Stimulated activated CD8-positive, alpha-beta memory T cell treated with anti-CD3 and anti-CD28 coated beads, Interleukin-4, amount 100 ng/mL, for 1 hour (primary cell): ENCODE data around the gene FBXO42.
A peak's percentile ranks its signal among the peaks of the same experiment; 100 is the strongest.

Source experiments
- DNase-seq, 2 donors: peaks; one replicate each; pipeline ENCODE4 v3.0.0-alpha.2; 2020; ENCODE audit warnings: low read depth in 2 of 2, low spot score in 1 of 2

FBXO42 gene

GRCh38 chr1:16351994-16352841 is at the start of gene FBXO42:
Gene FBXO42, minus strand, starts transcription at chr1:16352480. Its CDS starts 37,062 bp downstream, at chr1:16315418.
- peak; percentile 77 to 83 for DNase-seq

DNA sequence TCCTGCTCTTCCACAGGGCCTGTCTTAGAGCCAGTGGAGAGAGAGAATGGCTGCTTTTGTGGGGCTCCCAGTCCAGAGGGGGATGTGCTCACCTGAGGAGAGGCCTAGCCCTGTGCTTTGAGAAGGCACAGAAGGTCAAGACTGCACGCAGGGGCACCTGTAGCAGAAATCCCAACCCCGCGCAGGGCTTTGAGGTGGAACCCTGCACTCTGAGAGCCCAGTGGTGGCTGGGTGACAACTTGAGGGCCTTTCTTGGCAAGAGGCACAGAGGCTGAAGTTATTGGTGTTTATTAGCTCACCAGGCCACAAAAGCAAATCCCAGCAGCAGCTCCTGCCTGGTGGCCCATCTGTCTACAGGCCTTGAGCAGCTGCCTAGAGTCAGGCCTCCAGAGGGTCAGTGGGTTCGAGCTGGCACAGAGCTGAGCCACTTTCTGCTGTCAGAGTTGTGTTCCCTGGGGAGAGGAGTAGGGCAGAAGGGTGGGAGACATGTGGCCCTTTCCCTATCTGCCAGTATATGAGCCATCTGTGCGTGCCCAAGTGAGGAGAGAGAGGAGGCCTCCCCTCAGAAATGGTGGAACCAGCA is 46.2 kb upstream of the FBXO42 start:
- DNase-seq, result no peak

DNA sequence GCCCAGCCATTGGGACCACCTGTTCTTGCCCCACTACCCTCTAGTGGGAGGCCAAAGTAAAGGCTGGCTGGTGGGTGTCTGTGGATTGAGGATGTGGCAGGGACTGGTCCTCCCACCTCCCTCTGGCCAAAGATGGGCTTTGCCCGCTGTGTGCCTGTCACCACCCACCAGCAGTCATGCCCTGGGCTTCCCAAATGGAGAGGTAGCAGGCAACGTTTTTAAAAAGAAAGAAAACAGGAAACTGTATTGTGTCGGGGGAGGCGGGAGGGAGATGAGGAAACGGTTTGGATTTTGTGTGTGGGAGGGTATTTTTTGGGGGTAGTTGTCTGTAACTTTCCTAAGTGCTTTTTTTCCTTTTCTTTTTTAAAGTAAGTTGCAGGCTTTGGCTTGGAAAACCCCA is 44.8 kb upstream of the FBXO42 start:
- no peak for DNase-seq

- DNase-seq, result no peak
Measured at GRCh38 chr1:16396591-16396990, 44.3 kb upstream of the FBXO42 start.

DNA sequence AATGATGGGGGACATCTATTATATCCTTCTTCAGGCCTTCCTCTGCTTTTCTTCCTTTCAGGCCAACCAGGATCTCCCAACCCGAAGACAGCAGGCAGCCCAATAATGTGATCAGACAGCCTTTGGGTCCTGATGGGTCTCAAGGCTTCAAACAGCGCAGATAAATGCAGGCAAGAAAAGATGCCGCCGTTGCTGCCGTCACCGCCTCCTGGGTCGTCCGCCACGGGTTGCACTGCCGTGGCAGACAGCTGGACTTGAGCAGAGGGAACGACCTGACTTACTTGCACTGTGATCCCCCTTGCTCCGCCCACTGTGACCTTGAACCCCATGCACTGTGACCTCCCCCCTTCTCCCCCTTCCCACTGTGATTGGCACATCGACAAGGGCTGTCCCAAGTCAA is 42.7 kb upstream of the FBXO42 start:
- no peak for DNase-seq

GRCh38 chr1:16393570-16394521 is 41.6 kb upstream of the FBXO42 start:
- no peak for DNase-seq

DNA sequence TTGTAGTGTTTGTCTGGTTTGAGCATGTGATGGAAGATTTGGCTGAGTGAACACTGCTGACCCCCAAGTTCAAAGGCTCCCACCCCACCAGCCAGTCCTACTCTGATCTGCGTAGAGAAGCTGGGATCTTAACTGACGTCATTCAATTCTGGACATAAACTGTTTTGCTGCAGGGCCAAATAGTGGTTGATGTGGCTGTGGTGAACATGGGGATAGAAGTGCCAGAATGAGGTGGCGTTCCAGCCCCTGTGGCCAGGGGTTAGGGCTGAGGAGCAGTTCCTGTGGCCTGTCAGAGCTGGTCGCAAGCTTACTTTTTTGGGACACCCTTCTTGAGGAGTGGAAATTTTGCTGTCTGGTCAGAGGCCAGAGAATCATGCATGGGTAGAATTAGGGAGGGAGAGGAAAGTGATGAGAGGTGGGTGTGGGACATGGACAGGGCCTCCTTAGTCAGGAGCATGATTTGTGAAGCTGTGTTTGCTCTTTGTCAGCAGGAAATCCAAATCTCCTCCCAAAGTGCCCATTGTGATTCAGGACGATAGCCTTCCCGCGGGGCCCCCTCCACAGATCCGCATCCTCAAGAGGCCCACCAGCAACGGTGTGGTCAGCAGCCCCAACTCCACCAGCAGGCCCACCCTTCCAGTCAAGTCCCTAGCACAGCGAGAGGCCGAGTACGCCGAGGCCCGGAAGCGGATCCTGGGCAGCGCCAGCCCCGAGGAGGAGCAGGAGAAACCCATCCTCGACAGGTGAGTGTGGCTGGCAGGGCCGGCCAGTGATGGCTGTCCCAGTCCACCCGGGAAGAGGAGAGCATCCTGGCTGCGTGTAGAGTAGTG is 40.7 kb upstream of the FBXO42 start:
- no peak for DNase-seq

- no peak for DNase-seq
Measured at GRCh38 chr1:16391411-16391810, 39.1 kb upstream of the FBXO42 start.

DNA sequence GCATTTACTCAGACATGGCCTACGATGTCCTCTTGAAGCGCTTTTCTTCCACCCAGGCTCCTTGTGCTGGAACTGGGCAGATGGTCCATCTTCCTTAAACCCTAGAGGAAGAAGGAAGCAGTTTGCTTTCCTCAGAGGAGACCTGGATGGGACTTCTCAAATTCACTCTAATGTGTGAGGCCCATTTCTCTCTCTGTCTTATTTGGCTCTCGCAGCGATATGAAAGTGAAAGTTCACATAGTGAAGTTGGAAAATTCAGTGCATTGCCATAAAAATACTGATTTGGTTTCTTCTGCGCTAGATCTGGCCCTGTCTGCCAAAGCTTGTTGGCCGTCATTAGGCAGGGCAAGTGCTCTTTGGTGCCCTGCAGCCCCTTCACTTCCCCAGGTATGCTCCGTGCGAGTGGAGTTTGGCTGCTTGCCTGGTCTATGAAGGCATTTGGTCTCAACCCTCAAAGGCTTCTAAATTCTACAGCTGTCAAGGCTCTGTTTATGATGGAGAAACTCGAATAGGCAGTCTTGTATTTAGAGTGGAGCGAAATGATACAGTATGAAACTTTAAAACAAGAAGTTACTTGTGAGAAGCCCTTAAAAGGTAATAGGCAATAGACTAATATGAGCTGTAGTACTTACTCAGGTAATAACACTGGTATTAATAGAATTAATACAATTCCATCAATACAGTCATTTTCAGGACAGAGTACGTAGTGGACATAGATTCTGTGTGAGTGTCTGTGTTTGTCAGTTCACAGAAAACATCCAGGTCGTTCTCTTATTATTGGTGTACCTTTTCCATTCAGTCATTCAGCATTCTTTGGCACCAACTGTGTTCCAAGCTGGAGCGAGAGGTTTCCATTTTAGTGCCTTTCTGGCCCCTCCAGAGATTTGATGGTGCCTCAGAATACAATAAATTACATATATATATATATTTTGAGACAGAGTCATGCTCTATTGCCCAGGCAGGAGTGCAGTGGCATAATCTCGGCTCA is 35.2 kb upstream of the FBXO42 start:
- DNase-seq, result no peak

DNA sequence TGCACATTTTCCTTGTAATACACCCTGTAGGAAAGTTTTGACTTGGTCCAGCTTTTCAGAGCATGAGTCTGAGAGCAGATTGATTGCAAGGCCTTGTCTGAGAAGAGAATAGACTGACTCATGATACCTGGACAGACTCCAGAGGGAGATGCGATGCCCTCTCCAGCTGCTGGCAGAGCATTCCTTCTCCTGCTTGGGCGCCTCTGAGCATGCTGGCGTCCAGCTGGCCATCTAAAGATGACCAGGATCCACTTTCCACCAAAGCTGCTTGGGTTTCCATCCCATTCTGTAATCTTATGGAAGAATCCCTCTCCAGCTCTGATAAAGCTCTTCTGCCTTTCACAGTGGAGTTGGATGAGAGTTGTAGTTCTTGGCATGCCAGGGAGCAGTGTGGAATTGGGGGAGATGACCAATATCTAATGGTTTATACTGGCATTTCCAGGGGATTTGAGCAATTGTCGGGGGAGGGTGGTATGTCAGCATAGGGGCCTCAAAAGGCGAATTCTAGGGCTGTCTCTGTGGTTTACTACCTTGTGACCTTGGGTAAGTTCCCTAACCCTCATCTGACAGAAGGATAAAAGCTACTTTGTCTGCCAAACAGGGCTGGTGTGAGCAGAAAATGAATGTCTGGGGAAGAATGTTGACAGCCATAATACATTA is 34.3 kb upstream of the FBXO42 start:
- no peak for DNase-seq

GRCh38 chr1:16385659-16386453 is 33.6 kb upstream of the FBXO42 start:
- no peak for DNase-seq

DNA sequence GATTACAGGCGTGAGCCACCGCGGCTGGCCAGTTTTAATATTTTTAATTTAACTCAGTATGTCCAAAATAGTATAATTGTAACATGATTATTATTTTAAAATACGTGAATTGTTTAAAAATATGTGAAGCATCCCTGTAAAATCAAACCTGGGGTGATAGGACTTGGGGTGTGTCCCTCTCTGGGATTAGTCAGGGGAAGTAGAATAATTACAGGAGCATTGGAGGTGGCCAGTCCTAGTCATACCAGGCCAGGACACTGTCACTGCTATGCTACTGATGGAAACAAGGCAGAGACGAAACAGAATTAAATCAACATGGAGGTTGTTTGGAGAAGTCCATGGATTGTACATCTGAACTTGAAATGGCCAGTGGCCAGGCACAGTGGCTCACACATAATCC is 31.6 kb upstream of the FBXO42 start:
- DNase-seq, result no peak

GRCh38 chr1:16380868-16381267 is 28.6 kb upstream of the FBXO42 start:
- no peak for DNase-seq

DNA sequence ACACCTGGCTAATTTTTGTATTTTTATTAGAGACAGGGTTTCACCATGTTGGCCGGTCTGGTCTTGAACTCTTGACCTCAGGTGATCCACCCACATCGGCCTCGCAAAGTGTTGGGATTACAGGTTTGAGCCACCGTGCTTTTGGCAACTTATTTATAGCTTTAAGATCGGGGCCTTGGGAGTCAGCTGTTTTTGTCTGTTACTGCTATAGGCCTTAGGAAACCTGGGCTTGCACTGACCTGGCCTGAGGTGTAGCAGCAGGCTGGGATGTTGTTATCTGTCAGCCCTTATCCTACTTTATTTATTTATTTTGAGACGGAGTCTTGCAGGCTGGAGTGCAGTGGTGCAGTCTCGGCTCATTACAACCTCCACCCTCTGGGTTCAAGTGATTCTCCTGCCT is 26.2 kb upstream of the FBXO42 start:
- no peak for DNase-seq

GRCh38 chr1:16376971-16377370 is 24.7 kb upstream of the FBXO42 start:
- DNase-seq, result no peak

GRCh38 chr1:16375521-16376340 is 23.5 kb upstream of the FBXO42 start:
- no peak for DNase-seq

DNA sequence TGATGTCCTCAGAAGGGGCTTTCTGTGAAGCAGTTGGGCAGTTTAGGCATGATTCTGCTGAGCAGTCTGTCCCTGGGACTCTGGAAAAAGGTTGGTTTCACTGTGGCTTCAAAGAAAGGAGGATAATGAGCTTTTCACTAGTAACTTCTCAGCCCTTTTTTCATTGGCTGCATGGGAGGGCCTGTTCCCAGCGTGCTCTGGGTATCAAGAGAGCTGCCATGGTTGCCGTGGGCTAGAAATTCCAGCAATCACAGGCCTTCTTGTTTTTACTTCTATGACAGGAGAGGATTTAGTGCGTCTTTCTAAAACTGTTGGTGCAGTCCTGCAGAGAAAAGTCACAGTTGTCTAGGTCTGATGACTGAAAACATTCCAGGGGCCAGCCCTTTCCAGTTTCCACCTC is 22.0 kb upstream of the FBXO42 start:
- no peak for DNase-seq
